CD14-positive monocyte (primary cell): ENCODE measurements around the gene PICK1. TPM values are rescaled to one million over a fixed set of nuclear protein-coding genes. Genes with fewer than 3 reads are reported as not detected.
A peak's percentile ranks its signal among the peaks of the same experiment; 100 is the strongest.

ENCODE experiments used
- DNase-seq, 3 donors: peaks; one replicate each; pipeline ENCODE4 v3.0.0-alpha.2; 2011 to 2022
- H2AFZ ChIP-seq: 2 replicates; pipeline ENCODE4 v1.6.0; 2012; ENCODE audit warnings: mild to moderate bottlenecking, low read depth, low read length, inconsistent platforms; ENCODE audit not compliant: insufficient read depth, poor library complexity, severe bottlenecking
- H3K27ac ChIP-seq, 2 donors: 1 replicate in 1 of 2; 2 replicates in 1 of 2; pipeline ENCODE4 v1.5.1; 2012 to 2013; ENCODE audit warnings: low read length in 2 of 2, control low read depth in 1 of 2, inconsistent platforms in 1 of 2, low read depth in 1 of 2, mild to moderate bottlenecking in 1 of 2
- H3K27me3 ChIP-seq, 2 donors: one replicate each; pipeline versions ENCODE4 v1.6.0 to v1.6.1; 2011 to 2013; ENCODE audit warnings: low read length in 2 of 2; ENCODE audit not compliant: control insufficient read depth in 2 of 2, insufficient read depth in 2 of 2
- H3K36me3 ChIP-seq, 2 donors: replicated peaks in 1 of 2; 1 replicate in 1 of 2; 2 replicates in 1 of 2; pipeline versions ENCODE4 v1.5.1 to v1.6.1; 2012 to 2013; ENCODE audit warnings: low read length in 2 of 2, control low read depth in 1 of 2, inconsistent platforms in 1 of 2, mild to moderate bottlenecking in 1 of 2; ENCODE audit not compliant: insufficient read depth in 2 of 2, control insufficient read depth in 1 of 2
- H3K4me1 ChIP-seq, 2 donors: 1 replicate in 1 of 2; 2 replicates in 1 of 2; pipeline versions ENCODE4 v1.5.1 to v1.6.1; 2012 to 2013; ENCODE audit warnings: low read length in 2 of 2, control low read depth in 1 of 2, inconsistent platforms in 1 of 2, mild to moderate bottlenecking in 1 of 2, moderate library complexity in 1 of 2; ENCODE audit not compliant: insufficient read depth in 2 of 2, control insufficient read depth in 1 of 2
- H3K4me2 ChIP-seq: replicated peaks from 2 replicates; pipeline ENCODE3; 2012; ENCODE audit warnings: low read length, moderate library complexity, mild to moderate bottlenecking; ENCODE audit not compliant: poor library complexity, severe bottlenecking; ENCODE audit errors: extremely low read depth
- H3K4me3 ChIP-seq, 3 experiments: fragments of 200-600 bp in 1 of 3; sonication (generic) in 1 of 3; replicated peaks in 1 of 3; 1 replicate in 2 of 3; 2 replicates in 1 of 3; pipeline ENCODE4 v1.5.1; 2011 to 2013; ENCODE audit warnings: low read length in 3 of 3, mild to moderate bottlenecking in 3 of 3, control low read depth in 2 of 3, low read depth in 2 of 3, inconsistent platforms in 1 of 3, moderate library complexity in 1 of 3
- H3K79me2 ChIP-seq: 2 replicates; pipeline ENCODE4 v1.6.0; 2012; ENCODE audit warnings: mild to moderate bottlenecking, control low read depth, inconsistent platforms, low read length, moderate library complexity; ENCODE audit not compliant: insufficient read depth
- H3K9ac ChIP-seq: 2 replicates; pipeline ENCODE4 v1.6.0; 2017; ENCODE audit warnings: low read length, mild to moderate bottlenecking; ENCODE audit not compliant: insufficient read depth, poor library complexity, severe bottlenecking
- H3K9me3 ChIP-seq, 2 donors: replicated peaks in 1 of 2; 1 replicate in 1 of 2; 2 replicates in 1 of 2; pipeline versions ENCODE4 v1.5.1 to v1.6.1; 2012 to 2013; ENCODE audit warnings: low read length in 2 of 2, control low read depth in 1 of 2; ENCODE audit not compliant: control insufficient read depth in 1 of 2, insufficient read depth in 1 of 2
- H4K20me1 ChIP-seq: 2 replicates; pipeline ENCODE4 v1.6.0; 2012; ENCODE audit warnings: mild to moderate bottlenecking, low read length, control low read depth, moderate library complexity; ENCODE audit not compliant: insufficient read depth
- H3K27ac Mint-ChIP-seq, 7 donors: one replicate each; pipeline ENCODE4 v1.8.0; 2020; ENCODE audit warnings: mild to moderate bottlenecking in 7 of 7, mixed read lengths in 7 of 7, moderate library complexity in 6 of 7, inconsistent platforms in 2 of 7
- H3K27me3 Mint-ChIP-seq, 3 donors: one replicate each; pipeline ENCODE4 v1.8.0; 2021 to 2022; ENCODE audit warnings: low read depth in 3 of 3, mild to moderate bottlenecking in 3 of 3, mixed read lengths in 3 of 3, moderate library complexity in 3 of 3, inconsistent platforms in 1 of 3
- H3K36me3 Mint-ChIP-seq, 2 donors: one replicate each; pipeline ENCODE4 v1.8.0; 2020; ENCODE audit warnings: mixed read lengths in 2 of 2, inconsistent platforms in 1 of 2, mild to moderate bottlenecking in 1 of 2
- H3K4me1 Mint-ChIP-seq: one replicate; pipeline ENCODE4 v1.8.0; 2020; ENCODE audit warnings: mild to moderate bottlenecking, mixed read lengths
- H3K4me3 Mint-ChIP-seq, 2 donors: one replicate each; pipeline ENCODE4 v1.8.0; 2020; ENCODE audit warnings: mild to moderate bottlenecking in 2 of 2, mixed read lengths in 2 of 2, moderate library complexity in 1 of 2
- H3K9me3 Mint-ChIP-seq, 7 donors: one replicate each; pipeline ENCODE4 v1.8.0; 2020 to 2022; ENCODE audit warnings: mixed read lengths in 7 of 7, mild to moderate bottlenecking in 6 of 7, moderate library complexity in 6 of 7, inconsistent platforms in 2 of 7
- WGBS: methylation state at CpG from one replicate; pipeline ENCODE4 v1.1.5; 2013; ENCODE audit warnings: missing lambda C conversion rate; ENCODE audit not compliant: insufficient coverage; 5-methylcytosine and 5-hydroxymethylcytosine counted together
- intact Hi-C, 2 donors: fragments of 100-400 bp; cut with micrococcal nuclease; formaldehyde crosslinking; loops; one replicate each; pipeline versions ENCODE4 v1.15.0 to v1.15.1; 2023
- polyA plus RNA-seq, 3 donors: library from polyadenylated mRNA; depleted of rRNA in 1 of 3; unstranded in 2 of 3; stranded (reverse) in 1 of 3; fragments of 300-500 nt in 2 of 3; fragments of >200 nt in 1 of 3; fragmentation: Illumina TruSeq in 2 of 3; gene quantifications; 1 replicate in 2 of 3; 2 replicates in 1 of 3; pipeline ENCODE4 v1.2.3, GENCODE V29; 2012 to 2021
- TF ChIP-seq, protein P1 (sequence below): fragments of 200-600 bp; IDR thresholded peaks from one replicate; pipeline ENCODE4 v1.8.0; 2022; ENCODE audit warnings: antibody characterized with exemption, mild to moderate bottlenecking

PICK1 gene
- polyA plus RNA-seq, 3 donors = 6.4 to 16.9 (median 7.2) TPM

DNA sequence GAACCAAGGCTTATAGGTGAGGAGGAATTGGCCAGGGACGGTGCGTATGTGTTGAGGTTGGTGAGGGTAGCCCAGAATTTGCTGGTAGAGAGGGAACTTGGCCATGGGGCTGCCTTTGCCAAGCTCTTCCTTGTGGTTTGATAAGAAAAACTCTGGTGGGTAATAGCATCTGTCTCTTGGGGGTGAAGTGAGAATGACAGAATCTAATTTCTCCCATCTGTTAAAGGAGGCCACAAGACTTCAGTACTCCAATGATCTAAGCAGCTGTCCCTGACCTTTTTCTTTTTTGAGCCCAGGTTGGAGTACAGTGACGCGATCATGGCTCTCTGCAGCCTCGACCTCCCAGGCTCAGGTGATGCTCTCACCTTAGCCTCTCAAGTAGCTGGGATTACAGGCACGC, 36.0 kb upstream of the PICK1 start:
- intact Hi-C loops = no loop called here
- WGBS = 92% methylated on average over 2 of the region's 6 CpGs
- Mint-ChIP-seq H3K27ac (no peak overlapping the region), H3K36me3 (no peaks in the 10 kb centered on the region), H3K4me3 (no peak overlapping the region), H3K4me1 (peaks cover 6% of the 10 kb centered on the region), H3K27me3 (peaks cover 0 to 13% (median 5%) of the 10 kb centered on the region in 3 donors), H3K9me3 (peaks cover 0 to 1% (median 0%) of the 10 kb centered on the region in 7 donors)
- no peak overlapping the region for H2AFZ ChIP-seq
- H3K4me3 ChIP-seq = no peak overlapping the region
- TF ChIP-seq, protein P1, sequence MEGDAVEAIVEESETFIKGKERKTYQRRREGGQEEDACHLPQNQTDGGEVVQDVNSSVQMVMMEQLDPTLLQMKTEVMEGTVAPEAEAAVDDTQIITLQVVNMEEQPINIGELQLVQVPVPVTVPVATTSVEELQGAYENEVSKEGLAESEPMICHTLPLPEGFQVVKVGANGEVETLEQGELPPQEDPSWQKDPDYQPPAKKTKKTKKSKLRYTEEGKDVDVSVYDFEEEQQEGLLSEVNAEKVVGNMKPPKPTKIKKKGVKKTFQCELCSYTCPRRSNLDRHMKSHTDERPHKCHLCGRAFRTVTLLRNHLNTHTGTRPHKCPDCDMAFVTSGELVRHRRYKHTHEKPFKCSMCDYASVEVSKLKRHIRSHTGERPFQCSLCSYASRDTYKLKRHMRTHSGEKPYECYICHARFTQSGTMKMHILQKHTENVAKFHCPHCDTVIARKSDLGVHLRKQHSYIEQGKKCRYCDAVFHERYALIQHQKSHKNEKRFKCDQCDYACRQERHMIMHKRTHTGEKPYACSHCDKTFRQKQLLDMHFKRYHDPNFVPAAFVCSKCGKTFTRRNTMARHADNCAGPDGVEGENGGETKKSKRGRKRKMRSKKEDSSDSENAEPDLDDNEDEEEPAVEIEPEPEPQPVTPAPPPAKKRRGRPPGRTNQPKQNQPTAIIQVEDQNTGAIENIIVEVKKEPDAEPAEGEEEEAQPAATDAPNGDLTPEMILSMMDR = no peak
- no peaks in the 10 kb centered on the region for H3K27me3 ChIP-seq
- H4K20me1 ChIP-seq = no peaks in the 10 kb centered on the region
- no peak for DNase-seq
- no peak overlapping the region for H3K4me2 ChIP-seq
- no peaks in the 10 kb centered on the region for H3K79me2 ChIP-seq
- no peaks in the 10 kb centered on the region for H3K4me1 ChIP-seq
- no peak overlapping the region for H3K27ac ChIP-seq
- H3K36me3 ChIP-seq = no peaks in the 10 kb centered on the region
- H3K9me3 ChIP-seq = no peaks in the 10 kb centered on the region
- no peak overlapping the region for H3K9ac ChIP-seq

DNA sequence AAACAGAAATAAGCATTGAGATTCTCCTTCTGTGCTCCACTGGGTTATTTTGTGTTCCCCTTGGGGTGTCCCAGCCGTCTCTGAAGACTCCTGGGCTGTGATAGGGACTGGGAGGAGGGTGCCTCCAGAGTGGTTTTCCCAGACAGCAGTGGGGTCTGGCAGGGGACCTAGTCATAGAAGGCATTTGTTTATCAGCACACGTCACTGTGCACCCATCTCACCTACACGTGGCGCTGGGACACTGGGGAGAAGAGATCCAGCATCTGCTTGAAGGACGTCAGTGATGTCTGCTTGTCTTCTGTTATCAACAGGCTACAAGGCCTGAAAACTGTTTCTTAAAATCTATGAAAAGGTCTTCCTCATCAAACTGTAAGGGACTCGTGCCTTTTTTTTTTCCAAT, 34.2 kb upstream of the PICK1 start:
- H3K27ac Mint-ChIP-seq = peak overlapping the region in 1 of 7 donors; percentile 34
- Histone ChIP-seq H3K4me1 (no peaks in the 10 kb centered on the region), H3K36me3 (no peaks in the 10 kb centered on the region), H3K4me3 (no peak overlapping the region), H3K79me2 (no peaks in the 10 kb centered on the region), H3K27ac (no peak overlapping the region), H4K20me1 (no peaks in the 10 kb centered on the region), H3K27me3 (no peaks in the 10 kb centered on the region), H3K9ac (no peak overlapping the region), H3K4me2 (no peak overlapping the region), H2AFZ (no peak overlapping the region), H3K9me3 (no peaks in the 10 kb centered on the region)
- no peak for DNase-seq
- WGBS = 100% methylated on average over 3 of the region's 6 CpGs
- H3K27me3 Mint-ChIP-seq = peaks cover 0 to 10% (median 3%) of the 10 kb centered on the region in 3 donors
- intact Hi-C loops = no loop called here
- peaks cover 0 to under 1% (median 0%) of the 10 kb centered on the region in 7 donors for H3K9me3 Mint-ChIP-seq
- H3K36me3 Mint-ChIP-seq = no peaks in the 10 kb centered on the region
- H3K4me1 Mint-ChIP-seq = no peaks in the 10 kb centered on the region
- TF ChIP-seq, protein P1 = no peak
- no peak overlapping the region for H3K4me3 Mint-ChIP-seq
